ENCODE results near the gene DHX30.
A peak's percentile ranks its signal among the peaks of the same experiment; 100 is the strongest.
"Not testable (repeated sequence)": the region's sequence is repeated elsewhere in the genome, so short reads cannot be mapped to it uniquely, and the experiment has no call there.

Gene DHX30

GRCh38 chr3:47802734-47803479, at the start of gene DHX30:
Gene DHX30 (plus strand): TSS chr3:47803138. CDS start chr3:47810684, 7,546 bp downstream.
- peak; percentile 57 for DNase-seq

- DNase-seq: no peak
Measured at GRCh38 chr3:47758261-47759025, 44.5 kb upstream of the DHX30 start.

GRCh38 chr3:47760207-47760606, 42.7 kb upstream of the DHX30 start:
- not testable (repeated sequence) for DNase-seq

- DNase-seq: no peak
Measured at GRCh38 chr3:47761046-47761445, 41.9 kb upstream of the DHX30 start.

GRCh38 chr3:47762233-47762632, 40.7 kb upstream of the DHX30 start:
- no peak for DNase-seq

GRCh38 chr3:47766186-47766585, 36.8 kb upstream of the DHX30 start:
- no peak for DNase-seq

- DNase-seq: no peak
Measured at GRCh38 chr3:47772047-47772446, 30.9 kb upstream of the DHX30 start.

- no peak for DNase-seq
Measured at GRCh38 chr3:47772788-47773187, 30.1 kb upstream of the DHX30 start.

- DNase-seq: no peak
Measured at GRCh38 chr3:47778746-47779145, 24.2 kb upstream of the DHX30 start.

- peak; percentile 26 for DNase-seq
Measured at GRCh38 chr3:47780741-47781684, 21.9 kb upstream of the DHX30 start.

- peak; percentile 84 for DNase-seq
Measured at GRCh38 chr3:47781685-47782445, 21.1 kb upstream of the DHX30 start, which contains the start of gene SMARCC1. Gene SMARCC1 (minus strand): TSS chr3:47781893. CDS start chr3:47781797, 96 bp downstream.

- DNase-seq: no peak
Measured at GRCh38 chr3:47782446-47783308, 20.3 kb upstream of the DHX30 start.

GRCh38 chr3:47783673-47784072, 19.3 kb upstream of the DHX30 start:
- DNase-seq: no peak

- DNase-seq: no peak
Measured at GRCh38 chr3:47791193-47791855, 11.6 kb upstream of the DHX30 start.

GRCh38 chr3:47792699-47793098, 10.2 kb upstream of the DHX30 start:
- no peak for DNase-seq

- DNase-seq: no peak
Measured at GRCh38 chr3:47794544-47794943, 8.4 kb upstream of the DHX30 start.

- no peak for DNase-seq
Measured at GRCh38 chr3:47799733-47800132, 3.2 kb upstream of the DHX30 start.

- no peak for DNase-seq
Measured at GRCh38 chr3:47803480-47804025, 615 bp downstream of the DHX30 start.

GRCh38 chr3:47804577-47804976, 1.6 kb downstream of the DHX30 start:
- no peak for DNase-seq

GRCh38 chr3:47813551-47814177, 10.7 kb downstream of the DHX30 start:
- no peak for DNase-seq

All from NCI-H1105 treated with DMSO at 0.1 percent for 48 hours (cell line).